Measurements from ENCODE around the gene CACFD1. TPM values are rescaled to one million over a fixed set of nuclear protein-coding genes. Genes with fewer than 3 reads are reported as not detected.

Gene CACFD1
- total and polyA plus RNA-seq, 2 of the 4 experiments (the other 2 are of a cell fraction): 2.0 to 6.6 TPM

DNA sequence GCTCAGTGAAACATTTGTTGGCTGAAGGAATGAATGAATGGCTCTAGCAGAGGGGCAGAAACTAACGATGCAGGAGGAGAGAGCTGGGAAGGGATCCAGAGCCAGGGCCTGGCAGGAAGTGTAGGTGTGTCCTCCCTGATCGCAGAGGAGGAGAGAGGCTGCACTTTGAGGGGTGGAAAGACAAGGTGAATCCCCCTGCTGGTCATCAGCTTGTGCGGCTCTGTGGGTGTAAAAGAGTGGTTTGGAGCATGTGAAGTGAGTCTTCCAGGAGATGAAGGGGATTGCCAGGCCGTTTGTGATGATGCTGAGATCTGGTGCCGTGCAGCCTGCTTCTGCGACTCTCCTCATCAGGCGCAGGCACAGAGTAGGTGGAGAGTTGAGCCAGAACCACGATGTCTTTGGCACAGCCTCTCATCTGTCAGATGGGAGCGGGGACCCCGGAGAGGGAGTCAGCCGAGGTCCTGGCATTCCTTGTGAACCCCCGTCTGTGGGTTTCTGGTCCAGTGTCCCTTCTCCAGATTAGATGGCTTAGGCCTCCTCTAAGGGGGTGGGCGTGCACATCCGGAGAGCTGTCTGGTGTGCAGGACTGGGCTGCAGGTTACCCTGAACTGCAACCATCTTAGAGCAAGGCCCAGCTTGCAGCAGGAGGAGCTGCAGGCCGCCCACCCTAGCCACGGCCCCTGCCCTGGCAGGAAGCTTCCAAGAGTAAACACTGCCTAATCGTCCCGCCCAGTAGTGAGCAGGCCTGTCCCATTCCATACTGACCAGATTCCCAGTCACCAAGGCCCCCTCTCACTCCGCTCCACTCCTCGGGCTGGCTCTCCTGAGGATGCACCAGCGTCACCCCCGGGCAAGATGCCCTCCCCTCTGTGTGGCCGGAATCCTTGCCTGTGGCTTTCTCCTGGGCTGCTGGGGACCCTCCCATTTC is 37.9 kb upstream of the CACFD1 start, which contains the start of gene ADAMTS13:
TSS of gene ADAMTS13 (plus strand) at position 753 of the 928 bp plus-strand sequence. CDS start at position 830, 77 bp downstream.
- Histone ChIP-seq H3K4me3 (ENCODE audit: insufficient read depth, low read depth, low read length) (no peak within 1 kb of the TSS), H3K27ac (ENCODE audit: insufficient read depth, low read length) (no peak within 1 kb of the TSS; the same call in 1 of the 2 replicates), H3K9me3 (ENCODE audit: control insufficient read depth, insufficient read depth, low read length) (no peaks in the 10 kb centered on the region), H4K5ac (ENCODE audit: low read depth, low read length) (no peak within 1 kb of the TSS), H2AFZ (replicated peaks; ENCODE audit: low read length, poor library complexity) (peak within 1 kb of the TSS; percentile 21), H4K20me1 (ENCODE audit: insufficient read depth, low read length) (peaks cover 8% of the 10 kb centered on the region; the same call in 1 of the 2 replicates), H3K9ac (ENCODE audit: low read depth, low read length) (no peak within 1 kb of the TSS), H3K36me3 (ENCODE audit: control insufficient read depth, insufficient read depth, low read length) (peaks cover 4% of the 10 kb centered on the region; the same call in 1 of the 2 replicates), H3K14ac (replicated peaks; ENCODE audit: low read depth, low read length) (no peak within 1 kb of the TSS), H2BK5ac (ENCODE audit: low read depth, low read length, poor library complexity, severe bottlenecking) (no peak within 1 kb of the TSS), H3K4me2 (ENCODE audit: low read depth, low read length) (no peak within 1 kb of the TSS; the same call in 1 of the 2 replicates), H4K91ac (ENCODE audit: insufficient read depth, low read depth, low read length) (no peak within 1 kb of the TSS), H3K79me1 (ENCODE audit: low read depth in 1 of 2, low read length in 2 of 2) (peaks cover 4 to 5% of the 10 kb centered on the region in 2 experiments; a peak in 2 of 4 replicates), H3K27me3 (ENCODE audit: control insufficient read depth, insufficient read depth, low read length) (no peaks in the 10 kb centered on the region; the same call in 1 of the 2 replicates), H3K56ac (ENCODE audit: extremely low read depth, insufficient read depth, low read length) (peak within 1 kb of the TSS; percentile 1; the same call in 1 of the 2 replicates), H3K23ac (ENCODE audit: low read depth, low read length) (no peak within 1 kb of the TSS), H2AK9ac (replicated peaks; ENCODE audit: low read depth, low read length, poor library complexity) (peak within 1 kb of the TSS; percentile 55), H3K9me1 (ENCODE audit: insufficient read depth, low read length) (peaks cover 14% of the 10 kb centered on the region), H3K18ac (ENCODE audit: low read depth, low read length) (no peak within 1 kb of the TSS), H4K8ac (ENCODE audit: low read depth in 2 of 2, low read length in 2 of 2) (no peak within 1 kb of the TSS), H3K4me1 (ENCODE audit: control insufficient read depth, insufficient read depth, low read length) (peaks cover 8% of the 10 kb centered on the region; the same call in 1 of the 2 replicates), H2BK20ac (ENCODE audit: low read depth, low read length) (no peak within 1 kb of the TSS), H2AK5ac (ENCODE audit: low read depth, low read length) (no peak within 1 kb of the TSS), H3K4ac (ENCODE audit: low read depth, low read length) (no peak within 1 kb of the TSS), H2BK15ac (ENCODE audit: low read depth, low read length) (no peak within 1 kb of the TSS; the same call in 2 of the 3 replicates), H2BK120ac (ENCODE audit: low read depth, low read length) (peak within 1 kb of the TSS; percentile 13; the same call in 1 of the 2 replicates)
- CTCF ChIA-PET: no interaction called here
- dilution Hi-C loops (cut with HindIII; ENCODE audit: low sequenced_read_pairs, unreplicated experiment) (no loop called here), in situ Hi-C loops (cut with MboI; ENCODE audit: low sequenced_read_pairs) (no loop called here), intact Hi-C loops (cut with micrococcal nuclease) (loop anchor here (5.0 kb wide), 1 partner anchor 35 kb away; the partner anchor contains the start of gene CACFD1)
- TF ChIP-seq SMC3 (IDR thresholded peaks at IDR 0.05; ENCODE audit: low read depth, low read length) (no peak), MAZ (IDR thresholded peaks at IDR 0.05; ENCODE audit: borderline replicate concordance, low read depth, low read length) (no peak), FOS (IDR thresholded peaks at IDR 0.05; ENCODE audit: low read depth, low read length) (no peak), RFX5 (IDR thresholded peaks at IDR 0.05; ENCODE audit: low read depth, low read length) (no peak), NFE2L2 (IDR thresholded peaks at IDR 0.05; ENCODE audit: low read depth, low read length) (no peak), CHD1 (IDR thresholded peaks at IDR 0.05; ENCODE audit: low read depth, low read length) (no peak), POLR2A (IDR thresholded peaks at IDR 0.05; ENCODE audit: low read depth, low read length) (no peak), BHLHE40 (IDR thresholded peaks at IDR 0.05; ENCODE audit: low read depth, low read length) (no peak), RCOR1 (IDR thresholded peaks at IDR 0.05; ENCODE audit: insufficient replicate concordance, low read length) (no peak), MAFK (IDR thresholded peaks at IDR 0.05; ENCODE audit: low read depth, low read length) (no peak)
- TF ChIP-seq, protein P1, sequence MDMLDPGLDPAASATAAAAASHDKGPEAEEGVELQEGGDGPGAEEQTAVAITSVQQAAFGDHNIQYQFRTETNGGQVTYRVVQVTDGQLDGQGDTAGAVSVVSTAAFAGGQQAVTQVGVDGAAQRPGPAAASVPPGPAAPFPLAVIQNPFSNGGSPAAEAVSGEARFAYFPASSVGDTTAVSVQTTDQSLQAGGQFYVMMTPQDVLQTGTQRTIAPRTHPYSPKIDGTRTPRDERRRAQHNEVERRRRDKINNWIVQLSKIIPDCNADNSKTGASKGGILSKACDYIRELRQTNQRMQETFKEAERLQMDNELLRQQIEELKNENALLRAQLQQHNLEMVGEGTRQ (IDR thresholded peaks at IDR 0.05; ENCODE audit: low read depth, low read length): no peak
- BruUV-seq (replicated peaks): no TSS peak
- DNase-seq (peak; percentile 15), ATAC-seq (ENCODE audit: low read depth) (no peak)
- POLR2A ChIA-PET (ENCODE audit: unreplicated experiment): no interaction called here
- 56% methylated on average over 9 of the region's 23 CpGs; no CpG with 5 or more reads in 1 of the 2 experiments for WGBS, 2 experiments (ENCODE audit: extremely low coverage in 2 of 2, insufficient read length in 1 of 2)

Data from IMR-90 (cell line).